ENCODE measurements around the gene LIN37. TPM values are rescaled to one million over a fixed set of nuclear protein-coding genes. Genes with fewer than 3 reads are reported as not detected.

Gene LIN37
- total and polyA plus RNA-seq, 2 experiments from 2014 or later, result 12.0 to 13.6 TPM

DNA sequence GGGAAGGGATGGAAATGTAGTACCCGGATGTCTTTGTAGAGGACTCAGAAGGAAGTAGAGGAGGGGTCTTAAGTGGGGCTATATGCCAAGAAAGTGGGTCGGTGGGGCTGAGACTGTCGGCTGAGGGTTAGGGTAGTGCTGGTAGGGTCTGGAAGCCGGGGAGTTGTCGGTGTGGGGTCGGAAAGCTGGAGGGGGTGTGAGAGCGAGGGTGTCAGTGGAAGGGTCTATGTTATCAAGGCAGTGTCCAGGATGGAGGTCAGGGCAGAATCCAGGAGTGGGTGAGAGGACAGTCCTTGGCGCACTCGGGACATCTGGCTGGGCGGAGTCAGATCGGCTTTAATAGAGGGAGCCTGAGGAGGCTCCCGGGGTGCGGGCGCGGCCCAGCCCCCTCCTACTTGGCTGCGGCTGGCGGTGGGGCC is 6.8 kb downstream of the LIN37 start:
- Histone ChIP-seq H3K4me3 (no peak overlapping the region), H2AFZ (no peak overlapping the region), H3K4me1 (ENCODE audit: insufficient read depth) (peaks cover 28% of the 10 kb centered on the region), H3K4me2 (peak overlapping the region; percentile 74), H3K36me3 (replicated peaks; ENCODE audit: insufficient read depth, low read depth) (no peaks in the 10 kb centered on the region), H3K9me3 (ENCODE audit: low read depth) (no peaks in the 10 kb centered on the region), H4K20me1 (ENCODE audit: insufficient read depth, poor library complexity, severe bottlenecking) (no peaks in the 10 kb centered on the region), H3K27ac (peak overlapping the region; percentile 97), H3K9me2 (replicated peaks; ENCODE audit: insufficient read depth) (no peaks in the 10 kb centered on the region), H3K27me3 (peaks cover 2% of the 10 kb centered on the region), H3K79me2 (peaks cover 23% of the 10 kb centered on the region)
- WGBS (ENCODE audit: low lambda C conversion rate, missing lambda C conversion rate), result 54% methylated on average over 17 of the region's 17 CpGs
- no peak for DNase-seq (ENCODE audit: low spot score)
- no peak for TF ChIP-seq EZH2 (IDR thresholded peaks at IDR 0.05; ENCODE audit: borderline replicate concordance)
- TF ChIP-seq, protein P1, sequence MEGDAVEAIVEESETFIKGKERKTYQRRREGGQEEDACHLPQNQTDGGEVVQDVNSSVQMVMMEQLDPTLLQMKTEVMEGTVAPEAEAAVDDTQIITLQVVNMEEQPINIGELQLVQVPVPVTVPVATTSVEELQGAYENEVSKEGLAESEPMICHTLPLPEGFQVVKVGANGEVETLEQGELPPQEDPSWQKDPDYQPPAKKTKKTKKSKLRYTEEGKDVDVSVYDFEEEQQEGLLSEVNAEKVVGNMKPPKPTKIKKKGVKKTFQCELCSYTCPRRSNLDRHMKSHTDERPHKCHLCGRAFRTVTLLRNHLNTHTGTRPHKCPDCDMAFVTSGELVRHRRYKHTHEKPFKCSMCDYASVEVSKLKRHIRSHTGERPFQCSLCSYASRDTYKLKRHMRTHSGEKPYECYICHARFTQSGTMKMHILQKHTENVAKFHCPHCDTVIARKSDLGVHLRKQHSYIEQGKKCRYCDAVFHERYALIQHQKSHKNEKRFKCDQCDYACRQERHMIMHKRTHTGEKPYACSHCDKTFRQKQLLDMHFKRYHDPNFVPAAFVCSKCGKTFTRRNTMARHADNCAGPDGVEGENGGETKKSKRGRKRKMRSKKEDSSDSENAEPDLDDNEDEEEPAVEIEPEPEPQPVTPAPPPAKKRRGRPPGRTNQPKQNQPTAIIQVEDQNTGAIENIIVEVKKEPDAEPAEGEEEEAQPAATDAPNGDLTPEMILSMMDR (IDR thresholded peaks at IDR 0.05; ENCODE audit: poor library complexity), result no peak
- TF ChIP-seq EZH2phosphoT487 (IDR thresholded peaks at IDR 0.05; ENCODE audit: low read depth, severe bottlenecking, unreplicated experiment), result no peak

DNA sequence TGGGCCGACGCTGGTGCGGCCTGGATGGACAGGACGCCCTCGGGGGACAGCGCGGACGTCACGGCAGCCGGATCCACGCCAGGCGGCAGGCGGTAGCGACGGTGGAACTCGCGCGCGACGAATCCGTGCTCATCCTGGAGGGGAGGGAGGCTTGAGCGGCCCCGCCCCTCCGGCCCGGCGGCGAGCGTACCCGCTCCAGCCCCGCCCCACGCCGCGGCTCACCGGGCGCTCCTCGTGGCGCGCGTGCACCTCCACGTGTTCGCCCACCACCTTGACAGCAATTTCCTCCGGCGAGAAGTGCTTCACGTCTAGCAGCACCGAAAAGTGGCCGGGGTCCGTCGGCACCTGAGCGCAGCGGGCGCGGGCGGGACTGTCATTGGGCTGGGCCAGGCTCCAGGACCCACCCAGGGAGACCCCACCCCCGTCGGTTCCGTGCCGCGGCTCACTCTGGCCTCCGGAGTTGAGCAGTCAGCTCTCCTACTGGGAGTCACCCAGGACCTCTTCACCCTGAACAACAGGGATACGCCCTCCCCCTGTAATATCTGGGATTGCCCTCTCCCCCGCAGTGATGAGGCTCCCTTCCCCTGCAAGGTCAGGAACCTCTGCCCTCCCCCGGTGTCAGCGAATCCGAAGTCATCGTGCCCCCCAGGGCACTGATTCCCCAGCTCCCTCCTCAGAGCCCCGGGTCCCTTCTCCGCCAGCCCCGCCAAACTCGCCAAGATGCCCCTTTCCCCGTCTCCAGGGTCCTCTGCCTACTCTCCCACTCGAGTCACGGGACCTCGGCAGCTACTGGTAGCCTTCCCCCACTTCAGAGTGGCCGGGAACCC is 7.4 kb downstream of the LIN37 start:
- Histone ChIP-seq H3K9me2 (replicated peaks; ENCODE audit: insufficient read depth) (no peaks in the 10 kb centered on the region), H3K27ac (peak overlapping the region; percentile 97), H2AFZ (no peak overlapping the region), H3K9me3 (ENCODE audit: low read depth) (no peaks in the 10 kb centered on the region), H4K20me1 (ENCODE audit: insufficient read depth, poor library complexity, severe bottlenecking) (no peaks in the 10 kb centered on the region), H3K27me3 (peaks cover 2% of the 10 kb centered on the region), H3K4me3 (no peak overlapping the region), H3K4me2 (peak overlapping the region; percentile 74), H3K36me3 (replicated peaks; ENCODE audit: insufficient read depth, low read depth) (no peaks in the 10 kb centered on the region), H3K79me2 (peaks cover 24% of the 10 kb centered on the region), H3K4me1 (ENCODE audit: insufficient read depth) (peaks cover 28% of the 10 kb centered on the region)
- WGBS (ENCODE audit: low lambda C conversion rate, missing lambda C conversion rate), result 32% methylated on average over 34 of the region's 74 CpGs
- TF ChIP-seq EZH2 (IDR thresholded peaks at IDR 0.05; ENCODE audit: borderline replicate concordance) (no peak), EZH2phosphoT487 (IDR thresholded peaks at IDR 0.05; ENCODE audit: low read depth, severe bottlenecking, unreplicated experiment) (no peak)
- TF ChIP-seq, protein P1 (IDR thresholded peaks at IDR 0.05; ENCODE audit: poor library complexity), result no peak
- DNase-seq (ENCODE audit: low spot score), result peak; percentile 70

DNA sequence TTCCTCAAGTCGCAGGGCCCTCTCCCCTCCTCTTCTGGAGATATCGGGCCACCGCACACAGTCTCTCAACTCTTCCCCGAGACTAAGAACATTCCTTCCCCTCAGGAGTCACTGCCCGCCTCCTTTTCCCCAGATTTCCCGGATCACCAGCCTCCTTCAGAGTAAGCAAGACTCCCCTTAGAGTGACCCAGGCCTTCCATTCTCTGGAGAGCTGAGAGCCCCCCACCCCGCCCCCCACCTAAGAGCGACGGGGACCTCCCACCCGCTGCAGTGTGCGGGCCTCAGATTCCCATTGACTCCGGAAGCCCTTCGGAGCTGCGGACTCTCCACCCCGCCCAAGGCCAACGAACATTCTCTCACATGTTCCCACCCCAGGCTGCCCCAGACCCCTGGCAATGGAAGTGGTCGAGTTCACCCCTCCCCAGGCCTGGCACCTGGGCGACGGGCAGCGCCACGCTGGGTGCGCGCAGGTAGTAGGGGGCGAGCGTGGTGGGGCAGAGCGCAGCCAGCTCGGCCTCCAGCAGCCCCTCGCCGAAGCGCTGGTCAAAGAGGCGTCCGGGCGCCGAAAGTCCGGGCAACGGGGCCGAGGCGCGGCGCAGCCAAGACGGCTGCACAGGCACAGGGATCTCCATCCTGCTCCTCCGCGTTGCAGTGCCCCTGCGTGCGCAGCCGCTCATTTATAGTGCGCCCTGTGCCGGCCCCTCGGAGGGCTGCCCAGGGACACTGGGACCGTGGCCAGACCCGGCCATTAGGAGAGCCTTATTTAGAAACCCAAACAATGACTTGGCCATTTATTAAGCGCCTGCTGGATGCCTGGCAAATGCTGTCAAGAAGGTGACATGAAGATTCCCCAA is 8.2 kb downstream of the LIN37 start, which contains the start of gene HSPB6:
Gene HSPB6 (minus strand): TSS at position 653 of the 854 bp plus-strand sequence. CDS start 21 bp downstream, at position 632.
- Histone ChIP-seq H3K27ac (peak within 1 kb of the TSS; percentile 97), H4K20me1 (ENCODE audit: insufficient read depth, poor library complexity, severe bottlenecking) (no peaks in the 10 kb centered on the region), H3K4me1 (ENCODE audit: insufficient read depth) (peaks cover 28% of the 10 kb centered on the region), H3K27me3 (peaks cover 2% of the 10 kb centered on the region), H3K36me3 (replicated peaks; ENCODE audit: insufficient read depth, low read depth) (no peaks in the 10 kb centered on the region), H2AFZ (no peak within 1 kb of the TSS), H3K9me3 (ENCODE audit: low read depth) (no peaks in the 10 kb centered on the region), H3K79me2 (peaks cover 26% of the 10 kb centered on the region), H3K9me2 (replicated peaks; ENCODE audit: insufficient read depth) (no peaks in the 10 kb centered on the region), H3K4me3 (peak within 1 kb of the TSS; percentile 28), H3K4me2 (peak within 1 kb of the TSS; percentile 74)
- 18% methylated on average over 30 of the region's 52 CpGs for WGBS (ENCODE audit: low lambda C conversion rate, missing lambda C conversion rate)
- peak; percentile 75 for DNase-seq (ENCODE audit: low spot score)
- peak; percentile 31 for TF ChIP-seq EZH2 (IDR thresholded peaks at IDR 0.05; ENCODE audit: borderline replicate concordance)
- TF ChIP-seq, protein P1 (IDR thresholded peaks at IDR 0.05; ENCODE audit: poor library complexity), result no peak

Measured in hepatocyte (in vitro differentiated cells).